Measurements from ENCODE around the gene RAE1.
"Not testable (repeated sequence)": the region's sequence is repeated elsewhere in the genome, so short reads cannot be mapped to it uniquely, and the experiment has no call there.

The RAE1 gene

DNA sequence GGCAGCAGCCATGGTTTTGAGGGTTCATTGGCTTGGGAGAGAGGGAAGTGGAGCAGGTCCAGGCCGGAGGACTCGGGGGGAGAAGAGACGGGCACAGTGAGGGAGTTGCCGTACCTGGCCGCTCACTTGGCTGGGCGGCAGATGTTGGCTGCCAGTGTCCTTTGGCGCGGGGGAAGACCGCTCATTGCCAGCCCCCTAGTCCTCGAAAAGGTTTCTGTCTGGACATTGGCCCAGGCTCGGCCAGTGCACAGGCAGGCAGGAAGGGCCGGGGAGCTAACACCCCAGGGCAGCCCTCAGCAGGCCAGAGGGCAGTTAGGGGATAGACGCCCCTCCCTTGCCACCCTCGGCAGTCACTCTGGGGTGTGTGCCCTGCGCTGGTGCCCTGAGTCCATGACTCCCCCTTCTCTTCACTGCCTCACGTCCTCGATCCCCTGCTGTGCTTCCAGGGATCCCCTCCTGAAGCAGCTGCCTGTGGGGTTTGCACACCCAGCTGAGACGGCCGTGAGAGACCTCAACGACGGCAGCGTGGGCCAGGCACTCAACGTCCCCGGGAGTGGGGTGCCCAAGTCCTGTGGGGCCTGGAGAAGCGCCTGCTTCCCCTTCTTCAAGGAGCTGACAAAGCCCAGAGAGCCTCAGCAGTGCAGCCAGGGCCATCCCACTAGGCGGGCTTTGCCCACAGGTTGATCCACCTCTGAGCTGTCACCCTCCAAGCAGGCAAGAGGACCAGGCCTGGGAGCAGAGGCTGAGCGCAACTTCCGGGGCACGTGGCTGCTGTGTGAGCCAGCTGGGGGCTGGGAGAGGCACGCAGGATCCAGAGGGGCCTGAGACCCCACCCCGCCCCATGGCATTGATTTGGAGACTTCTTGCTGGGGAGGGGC is 60.6 kb downstream of the RAE1 start:
- no peak for DNase-seq (ENCODE audit: low read depth in 1 of 2, low spot score in 1 of 2)

DNA sequence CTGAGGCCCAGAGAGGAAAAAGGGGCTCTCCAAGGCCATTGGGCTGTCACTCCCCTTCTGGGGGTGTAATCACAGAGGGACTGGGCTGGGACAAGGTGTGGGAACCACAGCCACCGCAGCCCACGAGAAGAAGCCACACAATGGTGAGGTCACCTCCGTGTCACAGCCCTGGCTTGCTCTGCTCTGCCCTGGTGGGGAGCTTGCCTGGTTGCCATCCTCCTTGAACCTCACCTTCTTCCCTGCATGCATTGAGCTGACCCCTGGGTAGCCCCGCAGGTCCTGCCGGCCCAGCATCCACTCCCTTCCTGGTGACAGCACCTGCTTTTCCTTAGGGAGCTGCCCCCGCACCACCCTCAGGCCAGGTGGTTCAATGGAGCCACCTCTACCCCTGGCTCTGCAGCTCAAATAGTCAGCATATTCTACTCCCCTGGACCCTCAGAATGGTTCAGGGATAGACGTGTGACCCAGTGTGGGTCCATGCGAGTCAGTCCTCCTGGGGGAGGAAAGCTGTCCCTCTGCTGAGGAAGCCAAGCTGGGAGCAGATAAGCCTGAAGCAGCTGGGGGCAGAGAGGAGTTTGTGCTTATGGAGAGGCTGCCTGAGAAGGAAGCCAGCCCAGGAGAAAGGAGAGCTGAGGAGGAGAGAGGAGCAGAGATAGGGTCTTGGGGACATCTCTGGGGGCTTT is 61.4 kb downstream of the RAE1 start:
- no peak for DNase-seq (ENCODE audit: low read depth in 1 of 2, low spot score in 1 of 2)

DNA sequence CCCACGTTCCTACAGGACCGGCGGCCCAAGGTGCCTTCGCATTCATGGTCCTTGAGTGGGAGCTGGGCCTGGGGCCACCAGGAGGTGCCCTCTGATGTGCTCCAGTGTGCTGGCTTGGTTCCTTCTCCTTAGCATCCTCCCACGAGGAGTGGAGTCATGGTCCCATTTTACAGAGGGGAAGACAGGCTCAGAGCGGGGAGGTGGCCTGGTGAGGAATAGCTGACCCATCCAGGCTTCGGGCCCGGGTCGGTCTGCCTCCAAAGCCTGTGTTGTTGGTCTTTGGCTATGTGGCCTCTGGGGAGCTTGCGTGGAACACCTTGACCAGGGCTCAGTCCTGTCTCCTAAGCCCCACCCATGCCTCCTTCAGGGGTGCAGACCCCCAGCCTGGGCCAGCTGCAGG is 62.9 kb downstream of the RAE1 start:
- DNase-seq (ENCODE audit: low read depth in 1 of 2, low spot score in 1 of 2), result no peak

DNA sequence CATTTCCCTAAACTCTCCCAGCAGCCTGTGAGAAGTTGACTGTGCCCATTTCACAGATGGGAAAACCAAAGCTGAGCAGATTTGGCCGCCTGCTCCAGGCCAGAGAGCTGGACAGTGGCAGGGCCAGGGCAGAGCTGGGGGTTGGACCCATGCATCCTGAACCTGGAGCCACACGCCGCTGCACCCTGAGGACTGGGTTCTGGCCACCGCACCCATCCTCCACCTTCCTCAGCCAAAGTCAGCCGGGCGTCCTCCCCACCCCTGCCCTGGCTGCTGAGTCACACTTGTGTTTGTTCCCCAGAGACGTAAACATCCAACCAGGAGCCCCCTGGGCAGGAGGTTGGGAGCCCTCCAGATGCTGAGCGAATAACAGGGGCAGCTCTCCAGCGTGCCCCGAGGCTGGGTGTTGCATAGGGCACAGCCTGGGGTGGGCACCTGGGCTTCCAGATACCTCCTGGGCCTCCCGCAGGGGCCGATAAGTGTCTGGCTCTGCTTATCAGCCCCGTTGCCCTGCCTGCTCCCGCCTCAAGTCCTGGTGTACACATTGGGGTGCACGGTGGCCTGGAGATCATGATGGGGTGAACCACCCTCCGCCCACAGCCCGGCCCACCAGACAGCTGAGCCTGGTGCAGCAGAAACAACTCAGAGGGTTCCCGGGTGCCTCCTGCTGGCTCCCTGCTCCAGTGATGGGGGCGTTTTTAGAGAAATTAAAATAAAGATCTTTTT is 64.0 kb downstream of the RAE1 start:
- no peak for DNase-seq (ENCODE audit: low read depth in 1 of 2, low spot score in 1 of 2)

DNA sequence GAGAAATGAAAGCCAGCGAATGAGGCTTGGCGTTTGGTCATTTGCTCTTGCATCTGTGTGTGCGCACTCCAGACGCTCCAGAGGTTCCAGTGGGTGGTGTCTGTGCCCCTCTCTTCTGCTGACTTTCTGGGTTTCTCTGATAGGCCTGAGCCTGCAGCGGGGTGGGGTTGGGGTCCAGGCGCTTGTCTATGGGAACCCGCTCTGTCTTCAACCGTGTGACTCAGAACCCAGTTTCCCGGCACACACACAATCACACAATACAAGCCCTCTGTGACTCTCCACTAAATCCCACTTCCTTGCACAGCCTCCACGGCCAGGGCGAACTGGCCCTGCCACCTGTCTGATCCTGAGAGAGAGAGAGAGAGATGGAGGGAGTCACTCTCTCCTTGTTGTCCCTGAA is 64.7 kb downstream of the RAE1 start:
- no peak for DNase-seq (ENCODE audit: low read depth in 1 of 2, low spot score in 1 of 2)

DNA sequence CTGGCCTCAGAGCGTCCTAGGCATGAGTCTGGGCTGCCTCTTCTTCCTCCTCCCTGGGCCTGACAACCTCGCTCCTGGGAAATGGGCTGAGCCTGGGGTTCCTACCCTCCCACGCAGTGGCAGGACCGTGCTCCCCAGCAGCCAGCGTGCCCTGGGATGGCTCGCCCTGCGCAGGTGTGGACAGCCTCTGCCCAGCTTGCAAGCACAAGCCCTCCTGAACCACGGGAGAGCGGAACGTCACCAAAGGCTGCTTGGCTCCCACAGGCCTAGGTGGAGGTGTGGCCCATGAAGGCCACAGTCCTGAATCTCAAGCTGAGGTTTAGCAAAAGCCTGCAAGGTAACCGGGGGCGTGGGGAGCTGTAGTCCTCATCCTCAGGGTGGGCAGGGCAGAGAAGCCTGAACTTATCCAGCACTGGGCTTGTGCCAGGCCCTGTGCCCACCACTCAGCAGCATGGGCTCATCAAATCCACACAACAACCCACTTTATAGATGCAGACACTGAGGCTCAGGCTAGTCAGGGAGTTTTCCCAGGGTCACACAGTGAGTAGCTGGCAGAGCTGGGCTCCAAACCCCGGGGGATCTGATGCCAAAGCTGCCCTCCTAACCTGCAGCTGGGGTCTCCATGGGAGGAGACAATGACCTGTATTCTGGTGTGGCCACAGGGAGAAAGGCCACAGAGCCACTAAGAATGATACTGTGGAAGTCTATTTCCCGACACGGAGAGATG is 65.4 kb downstream of the RAE1 start:
- no peak for DNase-seq (ENCODE audit: low read depth in 1 of 2, low spot score in 1 of 2)

DNA sequence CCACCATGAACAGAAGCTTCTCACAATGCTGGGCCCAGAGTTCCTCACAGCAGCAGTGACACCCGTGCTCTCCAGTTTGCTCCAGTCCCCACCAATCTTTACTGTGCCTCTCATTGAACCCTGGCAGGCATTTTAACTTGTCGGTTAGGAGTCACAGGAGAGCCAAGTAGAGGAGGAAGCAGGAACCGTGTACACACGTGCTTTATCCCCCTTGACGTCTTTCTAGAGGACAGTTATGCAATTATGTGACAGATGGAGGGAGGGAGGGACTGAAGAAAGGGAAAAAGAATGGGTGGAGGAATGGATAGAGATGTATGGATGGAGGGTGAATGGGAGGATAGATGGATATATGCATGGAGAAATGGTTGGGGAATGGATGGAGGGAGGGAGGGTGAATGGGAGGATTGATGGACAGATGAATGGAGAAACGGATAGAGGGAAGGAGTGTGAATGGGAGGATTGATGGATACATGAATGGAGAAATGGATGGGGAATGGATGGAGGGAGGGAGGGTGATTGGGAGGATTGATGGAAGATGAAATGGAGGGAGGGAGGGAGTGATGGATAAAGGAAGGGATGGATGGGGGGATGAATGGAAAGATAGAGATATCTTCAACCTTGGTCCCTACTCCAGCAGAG is 66.1 kb downstream of the RAE1 start:
- no peak for DNase-seq (ENCODE audit: low read depth in 1 of 2, low spot score in 1 of 2)

DNA sequence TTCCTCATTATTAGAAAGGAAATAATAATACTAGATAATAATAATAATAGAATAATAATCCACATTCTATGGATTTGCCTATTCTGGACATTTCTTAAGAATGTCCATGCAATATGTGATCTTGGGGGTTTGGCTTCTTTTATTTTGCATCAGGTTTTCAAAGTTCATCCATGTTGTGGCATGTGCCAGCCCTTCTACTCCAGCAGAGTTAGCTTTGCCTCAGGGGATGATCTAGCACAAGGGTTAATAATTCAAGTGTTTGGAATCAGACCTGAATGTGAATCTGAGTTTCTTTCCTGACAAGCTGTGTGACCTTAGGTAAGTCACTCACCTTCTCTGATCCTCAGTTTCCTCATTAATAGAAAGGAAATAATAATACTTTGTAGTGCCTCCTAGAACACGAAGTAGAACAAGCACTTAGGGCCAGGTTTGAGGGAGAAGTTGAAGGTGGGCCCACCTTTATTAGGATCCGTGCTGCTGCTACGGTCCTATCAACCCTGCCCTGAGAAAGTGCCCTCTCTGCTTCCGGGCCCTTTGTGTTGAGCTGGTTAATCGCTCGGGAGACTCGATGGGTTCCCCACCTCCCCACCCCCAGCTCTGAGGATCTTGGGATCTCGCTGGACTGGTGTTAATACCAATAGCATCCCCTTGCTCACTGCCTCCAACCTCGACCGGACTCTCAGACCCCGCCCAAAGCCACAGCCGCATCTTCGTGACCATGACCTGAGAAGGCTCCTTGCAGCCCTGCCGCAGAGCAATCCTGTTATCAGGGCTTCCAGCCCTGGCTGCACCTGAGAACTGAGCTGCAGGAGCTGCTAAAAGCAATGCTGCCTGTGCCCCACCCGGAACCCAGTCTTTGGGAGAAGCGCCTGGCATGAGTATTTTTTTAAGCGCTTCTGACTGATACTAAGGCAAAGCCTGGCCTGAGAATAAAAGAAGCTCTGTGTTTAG is 67.0 kb downstream of the RAE1 start:
- no peak for DNase-seq (ENCODE audit: low read depth in 1 of 2, low spot score in 1 of 2)

DNA sequence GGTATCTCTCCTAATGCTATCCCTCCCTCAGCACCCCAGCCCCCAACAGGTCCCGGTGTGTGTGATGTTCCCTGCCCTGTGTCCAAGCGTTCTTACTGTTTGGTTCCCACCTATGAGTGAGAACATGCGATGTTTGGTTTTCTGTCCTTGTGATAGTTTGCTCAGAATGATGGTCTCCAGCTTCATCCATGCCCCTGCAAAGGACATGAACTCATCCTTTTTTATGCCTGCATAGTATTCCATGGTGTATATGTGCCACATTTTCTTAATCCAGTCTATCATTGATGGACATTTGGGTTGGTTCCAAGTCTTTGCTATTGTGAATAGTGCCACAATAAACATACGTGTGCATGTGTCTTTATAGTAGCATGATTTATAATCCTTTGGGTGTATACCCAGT is 68.4 kb downstream of the RAE1 start:
- DNase-seq (ENCODE audit: low read depth in 1 of 2, low spot score in 1 of 2), result not testable (repeated sequence)

DNA sequence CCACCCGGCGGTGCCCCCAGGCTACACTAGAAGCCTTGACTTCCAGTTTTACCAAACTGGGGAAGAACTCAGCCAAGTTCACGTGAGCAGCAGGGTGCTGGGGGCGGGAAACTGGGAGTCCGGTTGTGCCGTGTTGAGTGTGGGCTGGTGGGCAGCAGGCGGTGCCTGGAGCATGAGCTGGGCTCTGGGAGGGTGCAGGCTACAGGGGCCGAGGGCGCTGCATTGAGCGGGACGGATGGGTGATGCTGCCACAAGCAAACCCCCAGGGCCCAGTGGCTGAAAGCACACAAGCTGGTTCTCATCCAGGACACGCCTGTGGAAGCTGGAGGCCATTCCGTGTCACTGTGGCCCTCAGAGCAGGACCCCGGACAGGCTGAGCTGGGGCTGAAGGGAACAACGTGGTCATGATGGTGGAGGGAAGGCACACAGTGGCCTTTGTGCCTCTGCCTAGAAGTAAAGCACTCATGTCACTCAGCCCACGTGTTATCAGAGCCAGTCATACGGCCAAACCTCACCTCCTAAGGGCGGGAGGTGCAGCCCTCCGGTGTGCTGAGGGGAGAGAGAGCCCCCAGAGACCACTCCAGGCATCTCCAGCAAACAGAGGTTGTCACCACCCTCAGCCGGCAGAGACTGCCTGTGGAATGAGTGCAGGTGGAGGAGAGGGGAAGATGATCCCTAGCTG is 69.7 kb downstream of the RAE1 start:
- DNase-seq (ENCODE audit: low read depth in 1 of 2, low spot score in 1 of 2), result no peak

DNA sequence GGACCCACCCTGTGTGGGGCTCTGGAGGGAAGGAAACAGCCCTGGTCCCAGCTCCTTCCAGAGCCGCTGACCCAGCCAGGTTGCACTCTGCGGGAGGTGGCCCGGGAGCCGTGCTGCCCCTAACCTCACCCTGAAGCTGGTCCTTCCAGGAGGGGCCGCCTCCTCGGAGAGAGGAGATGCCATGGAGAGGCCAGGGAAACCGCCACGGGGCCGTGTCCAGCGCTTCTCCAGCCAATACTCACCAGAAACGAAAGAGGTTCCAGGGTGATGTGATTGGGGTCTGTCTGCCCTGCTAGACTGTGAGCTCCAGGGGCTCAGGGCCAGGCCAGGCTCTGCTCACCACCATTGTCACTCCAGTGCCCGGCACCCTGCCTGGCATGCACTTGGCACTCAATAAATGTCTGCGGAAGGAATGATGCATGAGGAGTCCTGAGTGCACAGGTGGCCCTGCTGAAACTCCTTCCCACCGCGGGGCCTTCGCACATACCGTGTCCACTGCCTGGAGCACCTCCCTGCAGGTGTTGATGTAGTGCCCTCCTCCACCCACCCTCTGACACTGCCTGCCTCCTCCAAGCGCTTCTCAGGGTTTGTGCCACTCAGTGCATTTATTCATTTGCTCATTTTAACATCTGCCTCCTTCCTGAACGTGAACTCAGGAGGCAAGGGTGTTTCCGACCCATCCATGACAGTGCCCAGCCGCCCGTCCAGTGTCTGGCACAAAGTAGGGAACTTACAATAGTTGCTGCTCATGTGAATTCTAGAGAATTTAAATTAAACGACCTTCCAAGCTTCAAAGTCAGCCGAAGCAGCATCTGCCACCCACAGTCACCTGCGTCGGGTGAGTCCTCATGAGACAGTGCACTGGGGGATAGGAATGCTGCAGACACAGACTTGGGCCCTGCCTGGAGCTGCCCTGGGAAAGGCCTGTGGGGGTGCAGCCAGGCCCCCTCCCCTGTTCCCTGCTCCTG is 70.5 kb downstream of the RAE1 start:
- no peak for DNase-seq (ENCODE audit: low read depth in 1 of 2, low spot score in 1 of 2)

DNA sequence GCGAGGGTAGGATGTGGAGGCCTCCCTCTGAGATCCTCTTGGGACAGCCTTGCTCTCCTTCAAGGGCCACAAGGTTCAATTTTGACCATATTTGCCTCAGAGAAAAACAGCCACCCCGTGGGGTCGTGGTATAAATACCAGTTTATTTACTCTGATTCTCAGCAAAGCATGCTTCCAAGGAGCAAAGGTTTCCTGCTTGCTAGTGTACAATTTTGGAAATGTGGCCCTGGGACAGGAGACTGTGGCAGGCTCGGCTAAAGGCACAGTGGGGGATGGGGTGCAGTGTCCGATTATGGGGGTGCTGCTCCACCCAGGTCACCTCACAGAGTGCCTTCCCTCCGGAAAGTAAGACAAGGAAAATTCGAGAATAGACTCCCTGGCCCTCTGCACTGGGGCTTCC is 71.2 kb downstream of the RAE1 start:
- DNase-seq (ENCODE audit: low read depth in 1 of 2, low spot score in 1 of 2), result no peak

DNA sequence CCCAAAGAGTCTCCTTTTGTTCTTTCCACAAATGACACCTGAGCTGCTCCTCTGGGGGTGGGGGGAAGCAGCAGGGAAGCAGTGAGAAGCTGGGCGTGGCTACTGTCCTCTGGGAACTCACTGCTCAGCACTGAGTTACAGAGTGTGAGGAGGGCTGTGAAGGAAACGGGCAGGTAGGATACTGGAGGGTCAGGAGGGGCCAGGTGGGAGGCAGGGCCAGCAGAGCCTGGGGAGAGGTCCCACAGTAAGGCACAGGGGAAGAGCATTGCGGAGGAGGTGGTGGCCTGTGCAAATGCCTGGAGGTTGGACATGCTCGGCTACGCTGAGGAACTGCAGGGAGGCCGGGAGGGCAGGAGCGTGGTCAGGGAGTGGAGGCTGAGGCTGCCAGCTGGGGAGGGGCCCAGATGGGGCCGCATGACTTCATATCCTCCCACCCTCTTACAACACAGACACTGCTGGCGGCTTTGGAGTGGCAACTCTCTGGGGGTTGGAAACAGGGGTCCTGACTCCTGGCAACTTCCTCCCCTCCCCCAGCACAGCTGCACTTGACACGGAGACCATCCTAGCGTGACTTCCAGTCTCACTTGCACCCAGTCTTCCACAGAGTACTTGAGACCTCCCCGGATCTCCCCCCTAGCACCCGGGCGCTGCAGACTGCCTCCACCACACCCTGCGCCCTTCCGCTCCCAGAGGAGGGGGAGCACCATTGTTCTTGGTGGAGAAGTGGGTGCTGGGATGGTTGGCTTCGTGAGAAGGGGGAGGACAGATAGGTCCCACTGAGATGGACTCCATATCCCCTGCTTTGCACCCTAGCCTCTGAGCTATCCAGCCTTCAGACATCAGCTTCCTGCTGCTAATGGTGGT is 74.3 kb downstream of the RAE1 start:
- DNase-seq (ENCODE audit: low read depth in 1 of 2, low spot score in 1 of 2), result no peak

DNA sequence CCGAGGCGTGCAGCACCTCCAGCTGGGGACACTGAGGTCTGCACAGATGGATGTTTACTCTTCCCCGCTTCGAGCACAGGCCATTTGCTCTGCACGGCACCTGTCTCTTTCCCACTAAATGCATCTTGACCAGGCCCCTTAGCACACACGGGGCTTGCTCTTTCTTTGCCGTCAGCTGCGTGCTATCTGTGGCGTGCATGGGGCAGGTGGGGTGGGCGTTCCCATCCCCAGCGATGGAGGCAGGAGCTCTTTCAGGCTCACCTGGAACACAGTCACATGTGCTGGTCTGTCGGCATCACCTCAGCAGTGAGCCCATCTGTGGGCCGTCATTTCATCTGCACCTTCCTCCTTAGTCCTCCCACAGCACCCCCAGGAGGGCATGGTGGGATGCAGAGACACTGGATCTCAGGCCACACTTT is 75.2 kb downstream of the RAE1 start:
- DNase-seq (ENCODE audit: low read depth in 1 of 2, low spot score in 1 of 2), result no peak

DNA sequence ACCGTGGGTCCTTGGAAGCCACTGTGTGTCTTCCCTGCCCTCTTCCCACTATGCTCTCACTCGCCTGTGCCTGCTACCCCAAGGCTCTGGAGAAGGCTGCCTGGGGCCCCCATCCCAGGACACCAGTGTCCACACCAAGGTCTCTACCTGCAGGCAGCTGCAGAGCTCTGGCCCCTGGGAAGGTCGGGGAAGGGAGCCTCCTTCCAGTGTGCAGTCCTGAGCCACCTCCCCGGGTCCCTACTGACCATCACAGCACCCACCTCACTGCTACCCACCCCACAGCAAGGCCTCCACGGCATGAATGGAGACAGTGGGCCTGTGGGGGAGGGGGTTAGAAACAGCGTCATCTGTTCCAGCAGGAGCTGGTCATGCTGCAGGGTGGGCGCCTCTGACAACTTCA is 75.8 kb downstream of the RAE1 start:
- no peak for DNase-seq (ENCODE audit: low read depth in 1 of 2, low spot score in 1 of 2)

DNA sequence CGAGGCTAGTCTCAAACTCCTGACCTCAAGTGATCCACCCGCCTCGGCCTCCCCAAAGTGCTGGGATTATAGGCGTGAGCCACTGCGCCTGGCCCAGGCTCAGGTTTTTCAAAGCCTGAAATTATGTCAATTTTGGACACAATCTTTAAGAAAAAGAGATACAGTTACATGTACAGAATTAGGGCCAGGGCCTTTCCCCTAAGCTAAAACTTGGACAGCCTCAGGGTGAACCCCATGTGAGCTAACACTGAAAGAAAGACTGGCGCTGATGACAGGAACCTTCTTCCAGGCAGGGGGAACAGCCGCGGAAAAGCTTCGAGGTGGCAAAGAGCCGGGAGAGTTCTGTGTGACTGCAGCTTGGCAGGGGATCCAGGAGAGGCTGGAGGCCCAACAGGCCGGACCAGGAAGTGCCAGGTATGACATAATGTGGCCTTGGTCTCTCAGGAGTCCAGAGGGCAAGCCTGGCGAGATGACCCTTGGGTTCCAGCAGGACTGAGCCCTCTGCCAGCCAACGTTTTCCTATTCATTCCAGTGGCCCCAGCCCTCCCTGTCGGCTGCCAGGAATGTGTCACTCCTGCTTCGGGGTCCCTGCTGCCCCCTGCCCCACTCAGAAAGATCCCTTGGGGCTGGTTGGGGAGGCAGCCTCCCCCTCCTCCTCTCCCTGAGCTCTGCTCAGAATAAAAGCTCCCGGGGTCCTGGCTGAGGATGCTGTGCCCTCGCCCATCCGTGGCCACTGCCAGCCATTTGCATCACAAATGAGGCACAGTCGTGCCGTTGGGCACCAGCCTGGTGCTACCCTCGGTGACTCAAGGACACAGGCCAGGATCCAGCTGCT is 77.5 kb downstream of the RAE1 start:
- no peak for DNase-seq (ENCODE audit: low read depth in 1 of 2, low spot score in 1 of 2)

Measured in activated CD4-positive, alpha-beta T cell treated with anti-CD3 and anti-CD28 coated beads, Interleukin-2, amount 50 U/mL, for 24 hours (primary cell).